GM10266 (cell line): ENCODE data around the gene ANXA9.

ENCODE experiments used
- DNase-seq: peaks from one replicate; pipeline ENCODE4 v3.0.0; 2012; ENCODE audit errors: extremely low spot score
- CTCF ChIP-seq: IDR thresholded peaks from 2 replicates; pipeline ENCODE4 v1.5.1; 2012; ENCODE audit warnings: mild to moderate bottlenecking, low read depth; ENCODE audit not compliant: control insufficient read depth, insufficient read depth; ENCODE audit errors: missing control alignments

The ANXA9 gene

GRCh38 chr1:150963321-150964163 lies 18.6 kb upstream of the ANXA9 start:
- DNase-seq = no peak
- no peak for TF ChIP-seq CTCF

DNA sequence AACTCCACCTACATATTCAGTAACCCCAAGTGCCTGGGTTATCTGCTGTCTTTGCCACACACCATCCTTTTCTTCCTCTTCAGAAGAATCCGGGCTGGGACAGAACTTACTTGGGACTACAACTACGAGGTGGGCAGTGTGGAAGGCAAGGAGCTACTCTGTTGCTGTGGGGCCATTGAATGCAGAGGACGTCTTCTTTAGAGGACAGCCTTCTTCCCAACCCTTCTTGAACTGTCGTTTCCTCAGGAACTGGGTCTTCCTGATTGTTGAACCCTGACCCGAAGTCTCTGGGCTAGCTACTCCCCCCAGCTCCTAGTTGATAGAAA lies 18.0 kb upstream of the ANXA9 start:
- no peak for TF ChIP-seq CTCF
- DNase-seq = no peak

GRCh38 chr1:150965605-150966004 lies 16.5 kb upstream of the ANXA9 start:
- no peak for DNase-seq
- no peak for TF ChIP-seq CTCF

DNA sequence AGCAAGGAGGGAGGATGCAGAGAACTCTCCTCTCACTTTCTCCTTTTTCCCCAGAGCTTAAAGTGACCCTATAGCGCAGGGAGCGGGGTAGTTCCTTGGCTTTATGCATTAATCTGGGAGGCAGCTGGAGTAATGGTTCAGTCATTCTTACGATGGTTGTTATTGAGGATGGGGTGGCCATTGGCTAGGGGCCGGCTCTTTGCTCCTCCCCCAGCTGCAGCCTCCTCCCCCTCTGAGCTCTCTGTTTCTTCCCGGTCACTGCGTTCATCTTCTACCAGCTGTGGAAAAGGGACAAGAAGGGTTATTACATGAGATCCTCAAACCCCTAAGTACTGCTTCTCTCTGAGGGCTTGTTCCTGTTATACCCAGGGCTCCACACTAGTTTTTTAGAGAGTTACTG lies 16.1 kb upstream of the ANXA9 start:
- no peak for TF ChIP-seq CTCF
- DNase-seq = no peak

GRCh38 chr1:150967936-150968335 lies 14.2 kb upstream of the ANXA9 start:
- no peak for DNase-seq
- no peak for TF ChIP-seq CTCF

DNA sequence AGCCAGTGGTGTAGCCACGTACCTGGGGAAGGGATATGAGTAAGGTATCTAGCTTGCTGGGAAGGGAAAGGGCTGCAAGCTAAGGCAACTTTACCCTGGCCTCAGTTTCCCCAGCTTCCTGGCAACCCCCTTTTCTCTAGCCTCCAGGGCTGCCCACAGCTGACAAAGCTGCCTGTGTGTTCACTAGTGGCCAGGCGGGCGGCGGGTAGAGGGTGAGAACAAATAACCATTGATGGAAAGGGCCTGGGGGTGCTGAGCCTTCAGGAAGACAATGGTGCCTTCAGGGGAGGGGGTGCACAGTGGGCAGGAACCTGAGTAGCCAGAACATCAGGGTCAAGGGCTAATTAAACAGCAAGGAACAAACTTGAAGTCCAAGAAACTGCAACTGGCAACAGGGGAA lies 13.6 kb upstream of the ANXA9 start:
- DNase-seq = no peak
- no peak for TF ChIP-seq CTCF

GRCh38 chr1:150969626-150970025 lies 12.5 kb upstream of the ANXA9 start:
- DNase-seq = no peak
- no peak for TF ChIP-seq CTCF
